Transverse colon (tissue), 4 donors: ENCODE data around the gene GASK1A. TPM values are rescaled to one million over a fixed set of nuclear protein-coding genes. Genes with fewer than 3 reads are reported as not detected.

Experiments
- DNase-seq: peaks from one replicate; pipeline ENCODE4 v3.0.0-alpha.2; 2019
- H3K27ac ChIP-seq, 4 donors: fragments of 200-600 bp; sonication (generic); 2 replicates each; pipeline ENCODE4 v1.5.1; 2016 to 2018; ENCODE audit warnings: inconsistent platforms in 4 of 4
- H3K27me3 ChIP-seq: fragments of 200-600 bp; sonication (generic); 2 replicates; pipeline ENCODE4 v1.5.1; 2017; ENCODE audit warnings: inconsistent platforms
- H3K36me3 ChIP-seq, 4 donors: fragments of 200-600 bp; sonication (generic); 2 replicates each; pipeline ENCODE4 v1.5.1; 2017 to 2019; ENCODE audit warnings: inconsistent platforms in 4 of 4
- H3K4me1 ChIP-seq, 4 donors: fragments of 200-600 bp; sonication (generic); 2 replicates each; pipeline ENCODE4 v1.5.1; 2017 to 2020; ENCODE audit warnings: inconsistent platforms in 4 of 4
- H3K4me3 ChIP-seq, 4 donors: fragments of 200-600 bp; sonication (generic); 1 replicate in 1 of 4; 2 replicates in 3 of 4; pipeline versions ENCODE4 v1.5.1 to v1.6.1; 2017 to 2019; ENCODE audit warnings: inconsistent platforms in 4 of 4
- H3K9me3 ChIP-seq, 2 donors: fragments of 200-600 bp; sonication (generic); 2 replicates each; pipeline ENCODE4 v1.5.1; 2017 to 2019; ENCODE audit warnings: inconsistent platforms in 2 of 2
- EP300 ChIP-seq: sonication (generic); formaldehyde crosslinking; IDR thresholded peaks from one replicate; pipeline ENCODE4 v1.6.1; 2017; ENCODE audit warnings: antibody characterized with exemption, low read depth
- POLR2A ChIP-seq: fragments of 450-650 bp; IDR thresholded peaks from one replicate; pipeline ENCODE4 v1.6.1; 2016; ENCODE audit warnings: antibody characterized with exemption, mild to moderate bottlenecking, moderate library complexity
- POLR2AphosphoS5 ChIP-seq, 3 donors: sonication (generic); formaldehyde crosslinking; IDR thresholded peaks; one replicate each; pipeline ENCODE4 v1.6.1; 2016; ENCODE audit warnings: antibody characterized with exemption in 3 of 3
- WGBS, 2 donors: methylation state at CpG; one replicate each; pipeline ENCODE4 v1.1.5; 2018; ENCODE audit warnings: low coverage in 1 of 2; 5-methylcytosine and 5-hydroxymethylcytosine counted together
- in situ Hi-C, 4 donors: fragments of 200-750 bp; cut with MboI; loops; one replicate each; pipeline versions ENCODE4 v1.15.0 to v1.15.1; 2017; ENCODE audit warnings: low sequenced_read_pairs in 3 of 4, low pct_ligation_motif_present in 1 of 4, low pct_unique_long_range_greater_than_20kb in 1 of 4
- intact Hi-C: fragments of 100-400 bp; cut with DNase I; formaldehyde crosslinking; loops from one replicate; pipeline ENCODE4 v1.15.1; 2023; ENCODE audit warnings: low total_unique reads
- total RNA-seq, 4 donors: library from RNA; depleted of rRNA; stranded (reverse); fragments of >200 nt; gene quantifications; one replicate each; pipeline ENCODE4 v1.1.0, GENCODE V29; 2016
- TF ChIP-seq, protein P1 (sequence below), 5 experiments: fragments of 200-600 bp in 3 of 5; fragments of 450-650 bp in 2 of 5; sonication (generic) in 3 of 5; IDR thresholded peaks; 1 replicate in 2 of 5; 2 replicates in 3 of 5; pipeline ENCODE4 v1.5.1; 2016 to 2017; ENCODE audit warnings: antibody characterized with exemption in 5 of 5, inconsistent platforms in 3 of 5, mild to moderate bottlenecking in 2 of 5, moderate library complexity in 1 of 5

GASK1A gene
- total RNA-seq, 4 donors from 2014 or later, result 0.75 to 5.9 (median 3.6) TPM

DNA sequence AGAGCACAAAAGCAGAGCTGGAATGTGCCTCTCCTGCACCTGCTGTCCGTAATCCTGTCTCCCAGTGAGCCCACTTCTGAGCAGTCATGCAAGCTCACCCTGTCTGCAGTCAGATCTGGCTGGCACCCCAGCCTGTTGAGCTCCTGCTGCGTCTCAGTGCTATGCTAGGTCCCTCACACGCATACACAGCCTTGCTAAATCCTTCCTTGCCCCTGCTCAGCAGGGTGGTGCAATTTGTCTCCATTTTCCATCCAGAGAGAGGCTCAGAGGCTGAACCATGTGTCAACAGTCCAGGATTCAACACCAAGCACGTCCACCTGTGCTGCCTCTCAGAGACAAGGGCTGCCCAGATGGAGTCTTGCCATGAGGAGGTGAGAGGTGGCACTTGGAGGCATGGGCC is 115.7 kb downstream of the GASK1A start:
- no peak for DNase-seq
- intact Hi-C loops, result no loop called here

DNA sequence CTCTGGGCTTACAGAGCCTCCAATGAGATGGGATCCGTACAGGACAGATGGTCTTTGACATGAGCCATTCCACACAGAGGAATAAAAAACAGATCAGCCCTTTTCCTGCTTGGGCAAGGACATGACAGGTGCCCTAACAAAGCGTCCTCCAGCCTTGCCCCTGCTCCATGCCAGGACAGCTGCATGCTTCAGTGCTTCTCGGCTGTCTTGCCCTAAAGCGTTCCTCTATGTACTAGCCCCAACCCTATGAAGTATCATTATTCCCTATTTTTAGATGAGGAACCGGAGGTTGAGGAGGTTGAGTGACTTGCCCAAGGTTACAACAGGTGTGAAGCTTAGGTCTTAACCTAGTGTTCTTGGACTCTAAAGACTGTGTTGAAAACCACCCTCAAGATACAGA is 116.3 kb downstream of the GASK1A start:
- in situ Hi-C loops, result no loop called here
- no peaks in the 10 kb centered on the region for H3K9me3 ChIP-seq
- peaks cover 0 to 4% (median 0%) of the 10 kb centered on the region in 4 donors for H3K4me1 ChIP-seq
- no peak overlapping the region for H3K27ac ChIP-seq
- WGBS, 2 donors, result 89% methylated on average over 5 of the region's 5 CpGs; no CpG with 5 or more reads in 1 of the 2 donors
- H3K36me3 ChIP-seq, result no peaks in the 10 kb centered on the region
- DNase-seq, result no peak
- H3K4me3 ChIP-seq, result no peak overlapping the region
- intact Hi-C loops, result no loop called here
- no peaks in the 10 kb centered on the region for H3K27me3 ChIP-seq
- TF ChIP-seq POLR2AphosphoS5 (IDR thresholded peaks at IDR 0.05) (no peak), EP300 (no peak), POLR2A (no peak)
- TF ChIP-seq, protein P1, sequence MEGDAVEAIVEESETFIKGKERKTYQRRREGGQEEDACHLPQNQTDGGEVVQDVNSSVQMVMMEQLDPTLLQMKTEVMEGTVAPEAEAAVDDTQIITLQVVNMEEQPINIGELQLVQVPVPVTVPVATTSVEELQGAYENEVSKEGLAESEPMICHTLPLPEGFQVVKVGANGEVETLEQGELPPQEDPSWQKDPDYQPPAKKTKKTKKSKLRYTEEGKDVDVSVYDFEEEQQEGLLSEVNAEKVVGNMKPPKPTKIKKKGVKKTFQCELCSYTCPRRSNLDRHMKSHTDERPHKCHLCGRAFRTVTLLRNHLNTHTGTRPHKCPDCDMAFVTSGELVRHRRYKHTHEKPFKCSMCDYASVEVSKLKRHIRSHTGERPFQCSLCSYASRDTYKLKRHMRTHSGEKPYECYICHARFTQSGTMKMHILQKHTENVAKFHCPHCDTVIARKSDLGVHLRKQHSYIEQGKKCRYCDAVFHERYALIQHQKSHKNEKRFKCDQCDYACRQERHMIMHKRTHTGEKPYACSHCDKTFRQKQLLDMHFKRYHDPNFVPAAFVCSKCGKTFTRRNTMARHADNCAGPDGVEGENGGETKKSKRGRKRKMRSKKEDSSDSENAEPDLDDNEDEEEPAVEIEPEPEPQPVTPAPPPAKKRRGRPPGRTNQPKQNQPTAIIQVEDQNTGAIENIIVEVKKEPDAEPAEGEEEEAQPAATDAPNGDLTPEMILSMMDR (IDR thresholded peaks at IDR 0.05), result no peak

More for the DNA sequence above, 115.7 kb downstream of the GASK1A start:
- Histone ChIP-seq H3K4me3 (no peak overlapping the region), H3K4me1 (peaks cover 0 to 4% (median 0%) of the 10 kb centered on the region in 4 donors), H3K27ac (no peak overlapping the region), H3K9me3 (no peaks in the 10 kb centered on the region), H3K27me3 (no peaks in the 10 kb centered on the region), H3K36me3 (no peaks in the 10 kb centered on the region)
- WGBS, 2 donors, result 85 to 100% methylated on average over 1 to 4 of the region's 4 CpGs
- TF ChIP-seq, protein P1 (IDR thresholded peaks at IDR 0.05), result no peak
- no peak for TF ChIP-seq POLR2AphosphoS5 (IDR thresholded peaks at IDR 0.05)
- TF ChIP-seq POLR2A, result no peak
- no peak for TF ChIP-seq EP300
- in situ Hi-C loops, result no loop called here

DNA sequence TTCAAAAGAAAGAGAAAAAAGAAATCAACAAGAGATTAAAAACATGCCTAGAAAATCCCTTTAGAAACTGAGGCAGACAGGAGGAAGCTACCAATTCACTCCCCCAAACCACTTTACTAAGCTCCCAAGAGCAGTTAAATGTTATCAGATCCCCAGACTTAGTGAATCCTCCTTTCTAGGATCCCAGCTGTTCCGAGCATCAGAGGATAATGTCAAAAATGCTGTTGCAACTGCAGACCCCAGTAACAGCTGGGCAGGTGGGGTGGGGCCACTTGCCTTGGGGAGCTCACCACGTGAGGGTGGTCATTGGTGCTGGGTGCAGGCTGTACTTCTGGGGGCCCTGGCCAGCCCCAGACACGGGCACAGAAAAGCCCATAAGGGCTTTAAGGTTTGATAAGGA is 117.7 kb downstream of the GASK1A start:
- TF ChIP-seq, protein P1 (IDR thresholded peaks at IDR 0.05), result no peak
- TF ChIP-seq POLR2A, result no peak
- no peak for TF ChIP-seq POLR2AphosphoS5 (IDR thresholded peaks at IDR 0.05)
- no peak for TF ChIP-seq EP300
- Histone ChIP-seq H3K27ac (no peak overlapping the region), H3K36me3 (no peaks in the 10 kb centered on the region), H3K27me3 (no peaks in the 10 kb centered on the region), H3K9me3 (no peaks in the 10 kb centered on the region), H3K4me3 (no peak overlapping the region), H3K4me1 (peaks cover 0 to 4% (median 0%) of the 10 kb centered on the region in 4 donors)
- intact Hi-C loops, result no loop called here
- 75 to 79% methylated on average over 1 to 3 of the region's 3 CpGs for WGBS, 2 donors
- DNase-seq, result no peak
- in situ Hi-C loops, result no loop called here

DNA sequence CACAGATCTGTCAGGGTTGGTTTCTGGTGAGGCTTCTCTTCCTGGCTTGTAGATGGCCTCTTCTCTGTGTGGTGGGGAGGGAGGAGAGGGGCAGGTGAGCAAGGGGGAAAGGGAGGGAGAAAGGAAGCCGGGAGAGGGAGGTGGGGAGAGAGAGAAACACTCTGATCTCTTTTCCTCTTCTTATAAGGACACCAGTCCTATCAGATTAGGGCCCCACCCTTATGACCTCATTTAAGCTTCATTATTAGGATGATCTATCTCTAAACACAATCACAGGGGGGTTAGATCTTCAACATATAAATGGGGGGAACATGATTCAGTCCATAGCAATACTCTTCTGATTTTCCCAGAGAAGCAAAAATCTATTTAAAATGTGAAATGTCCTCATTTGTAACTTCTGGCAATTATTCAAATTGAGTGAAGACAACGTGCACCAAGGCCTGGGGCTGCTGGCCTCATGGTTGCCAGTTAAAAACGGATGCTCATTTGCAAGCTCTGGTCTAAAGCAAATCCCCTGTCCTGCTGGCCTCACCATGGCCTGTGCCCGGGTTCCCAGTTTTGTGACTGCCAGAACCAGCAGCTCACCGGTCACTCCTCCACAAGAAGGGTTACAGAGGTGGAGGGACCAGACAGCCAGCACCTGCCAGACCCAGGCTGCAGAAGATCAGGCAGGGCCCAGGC is 118.4 kb downstream of the GASK1A start:
- DNase-seq, result no peak
- in situ Hi-C loops (no loop called here), intact Hi-C loops (no loop called here)
- H3K9me3 ChIP-seq, result no peaks in the 10 kb centered on the region
- no peak overlapping the region for H3K27ac ChIP-seq
- TF ChIP-seq, protein P1 (IDR thresholded peaks at IDR 0.05), result no peak
- TF ChIP-seq POLR2A, result no peak
- TF ChIP-seq POLR2AphosphoS5 (IDR thresholded peaks at IDR 0.05), result no peak
- TF ChIP-seq EP300, result no peak
- no peaks in the 10 kb centered on the region for H3K27me3 ChIP-seq
- peaks cover 0 to 4% (median 0%) of the 10 kb centered on the region in 4 donors for H3K4me1 ChIP-seq
- WGBS, 2 donors, result 77 to 80% methylated on average over 2 to 5 of the region's 5 CpGs
- H3K36me3 ChIP-seq, result no peaks in the 10 kb centered on the region
- H3K4me3 ChIP-seq, result no peak overlapping the region
